HG03280 (cell line): ENCODE measurements around the gene CACYBP.
A peak's percentile ranks its signal among the peaks of the same experiment; 100 is the strongest.

Experiments used
- ATAC-seq: cut with Tn5 transposase; IDR thresholded peaks from one replicate; pipeline ENCODE4 v1.9.1; 2021; ENCODE audit warnings: mild to moderate bottlenecking, moderate library complexity; ENCODE audit not compliant: unreplicated experiment

The CACYBP gene

GRCh38 chr1:174999936-175000696 lies at the start of gene CACYBP:
Gene CACYBP, plus strand, starts transcription at chr1:174999947. Its CDS starts 234 bp downstream, at chr1:175000181.
- no peak for ATAC-seq

- ATAC-seq: peak; percentile 53
These were observed 46.3 kb upstream of the CACYBP start for GRCh38 chr1:174953285-174954072.

- peak; percentile 23 for ATAC-seq
These were observed 45.7 kb upstream of the CACYBP start for GRCh38 chr1:174954073-174954460.

GRCh38 chr1:174954671-174955669 lies 44.8 kb upstream of the CACYBP start:
- ATAC-seq: no peak

GRCh38 chr1:174956086-174956485 lies 43.7 kb upstream of the CACYBP start:
- ATAC-seq: no peak

GRCh38 chr1:174956976-174957375 lies 42.8 kb upstream of the CACYBP start:
- no peak for ATAC-seq

- no peak for ATAC-seq
These were observed 41.9 kb upstream of the CACYBP start for GRCh38 chr1:174957829-174958228.

- no peak for ATAC-seq
These were observed 41.4 kb upstream of the CACYBP start for GRCh38 chr1:174958396-174958795.

- ATAC-seq: no peak
These were observed 39.4 kb upstream of the CACYBP start for GRCh38 chr1:174960362-174960761.

GRCh38 chr1:174963529-174964125 lies 36.1 kb upstream of the CACYBP start:
- no peak for ATAC-seq

- ATAC-seq: no peak
These were observed 35.3 kb upstream of the CACYBP start for GRCh38 chr1:174964261-174964971.

- ATAC-seq: no peak
These were observed 34.8 kb upstream of the CACYBP start for GRCh38 chr1:174964972-174965361.

- ATAC-seq: no peak
These were observed 34.3 kb upstream of the CACYBP start for GRCh38 chr1:174965362-174966007.

- ATAC-seq: no peak
These were observed 33.7 kb upstream of the CACYBP start for GRCh38 chr1:174966008-174966572.

- ATAC-seq: no peak
These were observed 31.7 kb upstream of the CACYBP start for GRCh38 chr1:174967845-174968705.

- ATAC-seq: peak; percentile 79
These were observed 30.9 kb upstream of the CACYBP start for GRCh38 chr1:174968750-174969244.

GRCh38 chr1:174969977-174970376 lies 29.8 kb upstream of the CACYBP start:
- no peak for ATAC-seq

- no peak for ATAC-seq
These were observed 28.3 kb upstream of the CACYBP start for GRCh38 chr1:174971466-174971865.
